HL-60 (cell line): Measurements from ENCODE around the gene CENPA.
"Not testable (repeated sequence)": the region's sequence is repeated elsewhere in the genome, so short reads cannot be mapped to it uniquely, and the experiment has no call there.

Experiments
- DNase-seq, 2 experiments: peaks; one replicate each; pipeline ENCODE4 v3.0.0-alpha.2; 2010 to 2020; ENCODE audit warnings: low read depth in 1 of 2, low spot score in 1 of 2
- H3K27ac ChIP-seq: fragments of 250-450 bp; sonication (Bioruptor Pico); replicated peaks from 2 replicates; pipeline ENCODE4 v1.5.1; 2020; ENCODE audit warnings: mild to moderate bottlenecking, moderate library complexity
- H3K27me3 ChIP-seq: fragments of 250-450 bp; sonication (Bioruptor Pico); 2 replicates; pipeline ENCODE4 v1.5.1; 2021; ENCODE audit warnings: mild to moderate bottlenecking, moderate library complexity; ENCODE audit not compliant: insufficient read depth, poor library complexity, severe bottlenecking
- H3K4me3 ChIP-seq: replicated peaks from 2 replicates; pipeline ENCODE4 v1.5.1; 2011; ENCODE audit warnings: mild to moderate bottlenecking, control low read depth, low read length; ENCODE audit not compliant: insufficient read depth
- GABPA ChIP-seq: IDR thresholded peaks from 2 replicates; pipeline ENCODE4 v1.6.1; 2012; ENCODE audit warnings: low read depth
- POLR2AphosphoS5 ChIP-seq: IDR thresholded peaks from 2 replicates; pipeline ENCODE4 v1.6.1; 2012; ENCODE audit warnings: low read depth
- SPI1 ChIP-seq: IDR thresholded peaks from 2 replicates; pipeline ENCODE4 v1.6.1; 2012; ENCODE audit warnings: low read depth, mild to moderate bottlenecking, borderline replicate concordance
- TF ChIP-seq, protein P1 (sequence below): IDR thresholded peaks from 2 replicates; pipeline ENCODE4 v1.6.1; 2012; ENCODE audit warnings: low read depth; ENCODE audit not compliant: insufficient replicate concordance
- TF ChIP-seq, protein P2 (sequence below): IDR thresholded peaks from one replicate; pipeline ENCODE4 v1.5.1; 2011; ENCODE audit warnings: low read length, control low read depth, inconsistent platforms; ENCODE audit not compliant: insufficient read depth

The CENPA gene

DNA sequence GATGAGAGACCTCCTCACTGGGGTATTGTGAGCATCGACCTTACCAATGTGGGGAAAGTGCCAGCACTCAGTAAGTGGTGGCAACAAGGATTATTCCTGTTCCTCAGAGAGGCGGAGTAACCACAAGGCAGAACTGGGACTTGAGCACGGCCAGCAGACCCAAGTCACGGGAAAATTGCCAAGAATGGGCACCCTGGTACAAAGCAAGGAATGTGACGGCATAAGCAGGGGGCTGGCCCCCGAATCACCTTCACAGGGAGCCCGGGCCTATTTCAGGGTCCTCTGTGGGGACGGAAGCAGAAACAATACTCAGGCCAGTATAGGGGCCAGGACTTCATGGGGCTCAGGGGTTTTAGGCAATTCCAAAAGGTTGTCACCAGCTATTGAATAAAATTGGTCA, 25.4 kb downstream of the CENPA start:
- DNase-seq = no peak
- H3K27ac ChIP-seq = no peak overlapping the region
- peaks cover under 1% of the 10 kb centered on the region for H3K27me3 ChIP-seq
- TF ChIP-seq, protein P1, sequence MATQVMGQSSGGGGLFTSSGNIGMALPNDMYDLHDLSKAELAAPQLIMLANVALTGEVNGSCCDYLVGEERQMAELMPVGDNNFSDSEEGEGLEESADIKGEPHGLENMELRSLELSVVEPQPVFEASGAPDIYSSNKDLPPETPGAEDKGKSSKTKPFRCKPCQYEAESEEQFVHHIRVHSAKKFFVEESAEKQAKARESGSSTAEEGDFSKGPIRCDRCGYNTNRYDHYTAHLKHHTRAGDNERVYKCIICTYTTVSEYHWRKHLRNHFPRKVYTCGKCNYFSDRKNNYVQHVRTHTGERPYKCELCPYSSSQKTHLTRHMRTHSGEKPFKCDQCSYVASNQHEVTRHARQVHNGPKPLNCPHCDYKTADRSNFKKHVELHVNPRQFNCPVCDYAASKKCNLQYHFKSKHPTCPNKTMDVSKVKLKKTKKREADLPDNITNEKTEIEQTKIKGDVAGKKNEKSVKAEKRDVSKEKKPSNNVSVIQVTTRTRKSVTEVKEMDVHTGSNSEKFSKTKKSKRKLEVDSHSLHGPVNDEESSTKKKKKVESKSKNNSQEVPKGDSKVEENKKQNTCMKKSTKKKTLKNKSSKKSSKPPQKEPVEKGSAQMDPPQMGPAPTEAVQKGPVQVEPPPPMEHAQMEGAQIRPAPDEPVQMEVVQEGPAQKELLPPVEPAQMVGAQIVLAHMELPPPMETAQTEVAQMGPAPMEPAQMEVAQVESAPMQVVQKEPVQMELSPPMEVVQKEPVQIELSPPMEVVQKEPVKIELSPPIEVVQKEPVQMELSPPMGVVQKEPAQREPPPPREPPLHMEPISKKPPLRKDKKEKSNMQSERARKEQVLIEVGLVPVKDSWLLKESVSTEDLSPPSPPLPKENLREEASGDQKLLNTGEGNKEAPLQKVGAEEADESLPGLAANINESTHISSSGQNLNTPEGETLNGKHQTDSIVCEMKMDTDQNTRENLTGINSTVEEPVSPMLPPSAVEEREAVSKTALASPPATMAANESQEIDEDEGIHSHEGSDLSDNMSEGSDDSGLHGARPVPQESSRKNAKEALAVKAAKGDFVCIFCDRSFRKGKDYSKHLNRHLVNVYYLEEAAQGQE = no peak
- TF ChIP-seq POLR2AphosphoS5 (no peak), SPI1 (no peak), GABPA (no peak)
- TF ChIP-seq, protein P2, sequence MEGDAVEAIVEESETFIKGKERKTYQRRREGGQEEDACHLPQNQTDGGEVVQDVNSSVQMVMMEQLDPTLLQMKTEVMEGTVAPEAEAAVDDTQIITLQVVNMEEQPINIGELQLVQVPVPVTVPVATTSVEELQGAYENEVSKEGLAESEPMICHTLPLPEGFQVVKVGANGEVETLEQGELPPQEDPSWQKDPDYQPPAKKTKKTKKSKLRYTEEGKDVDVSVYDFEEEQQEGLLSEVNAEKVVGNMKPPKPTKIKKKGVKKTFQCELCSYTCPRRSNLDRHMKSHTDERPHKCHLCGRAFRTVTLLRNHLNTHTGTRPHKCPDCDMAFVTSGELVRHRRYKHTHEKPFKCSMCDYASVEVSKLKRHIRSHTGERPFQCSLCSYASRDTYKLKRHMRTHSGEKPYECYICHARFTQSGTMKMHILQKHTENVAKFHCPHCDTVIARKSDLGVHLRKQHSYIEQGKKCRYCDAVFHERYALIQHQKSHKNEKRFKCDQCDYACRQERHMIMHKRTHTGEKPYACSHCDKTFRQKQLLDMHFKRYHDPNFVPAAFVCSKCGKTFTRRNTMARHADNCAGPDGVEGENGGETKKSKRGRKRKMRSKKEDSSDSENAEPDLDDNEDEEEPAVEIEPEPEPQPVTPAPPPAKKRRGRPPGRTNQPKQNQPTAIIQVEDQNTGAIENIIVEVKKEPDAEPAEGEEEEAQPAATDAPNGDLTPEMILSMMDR = no peak
- H3K4me3 ChIP-seq = no peak overlapping the region

DNA sequence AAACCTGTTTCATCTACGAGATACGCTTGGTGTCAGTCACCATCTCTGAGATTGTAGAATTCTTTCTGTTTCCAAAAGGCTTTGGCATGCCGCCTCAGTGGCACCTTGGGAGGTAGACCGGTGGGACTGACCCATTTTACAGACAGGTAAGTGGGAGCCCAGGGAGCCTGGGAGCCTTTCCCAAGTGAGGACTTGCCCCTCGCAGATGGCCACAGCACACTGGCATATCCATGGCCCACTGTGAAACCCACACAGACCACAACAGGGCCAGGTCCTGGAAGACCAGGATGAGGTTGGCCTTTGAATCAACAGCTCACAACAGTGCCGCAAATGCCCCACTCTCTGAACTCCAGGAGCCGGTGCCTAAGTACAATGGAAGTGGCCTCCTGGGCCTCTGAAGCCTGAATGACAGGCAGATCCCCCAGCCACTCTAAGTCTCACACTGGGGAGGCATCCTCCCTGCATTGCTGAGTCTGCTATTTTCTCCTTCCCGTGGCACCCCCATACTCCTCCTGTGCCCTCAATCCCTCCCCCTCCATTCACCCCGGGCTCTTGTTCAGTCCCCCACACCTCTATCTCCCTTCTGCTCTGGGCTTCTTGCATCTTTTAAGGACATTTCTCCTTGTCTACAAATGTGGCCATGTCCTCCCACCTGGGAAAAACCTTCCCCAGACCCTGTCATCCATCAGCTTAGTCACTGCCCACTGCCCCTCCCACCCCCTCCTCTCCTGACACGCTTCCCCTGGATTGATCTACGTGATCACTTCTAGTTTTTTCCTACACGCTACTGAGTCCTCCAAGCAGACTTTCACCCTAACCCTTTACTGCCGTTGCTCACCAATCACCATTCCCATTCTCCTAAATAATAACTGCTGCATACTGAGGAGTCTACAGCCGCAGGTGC, 26.2 kb downstream of the CENPA start:
- DNase-seq = no peak
- TF ChIP-seq, protein P2 = no peak
- TF ChIP-seq SPI1 (no peak), POLR2AphosphoS5 (no peak), GABPA (no peak)
- TF ChIP-seq, protein P1 = no peak
- peaks cover 3% of the 10 kb centered on the region for H3K27me3 ChIP-seq
- no peak overlapping the region for H3K4me3 ChIP-seq
- H3K27ac ChIP-seq = no peak overlapping the region

DNA sequence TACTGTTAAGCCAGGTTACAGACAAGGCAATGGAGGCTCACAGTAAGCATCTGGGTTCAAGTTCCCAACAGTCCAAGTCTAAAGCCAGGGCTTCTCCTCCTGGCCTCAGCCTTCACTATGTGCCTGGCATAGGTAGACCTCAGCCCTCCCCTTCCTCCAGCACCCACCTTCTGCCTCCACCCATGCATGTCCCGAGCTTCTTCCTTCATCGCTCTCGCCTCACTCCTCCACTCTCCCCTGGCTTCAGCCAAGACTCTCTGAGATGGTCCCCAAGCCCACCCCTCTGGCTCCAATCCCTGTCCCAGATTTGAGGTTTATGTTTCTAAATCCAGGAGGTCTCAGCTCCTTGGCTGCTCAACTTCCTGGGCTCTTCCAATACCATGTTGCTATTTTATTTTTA, 26.9 kb downstream of the CENPA start:
- DNase-seq = no peak
- Histone ChIP-seq H3K4me3 (no peak overlapping the region), H3K27me3 (peaks cover 3% of the 10 kb centered on the region), H3K27ac (no peak overlapping the region)
- TF ChIP-seq, protein P1 = no peak

DNA sequence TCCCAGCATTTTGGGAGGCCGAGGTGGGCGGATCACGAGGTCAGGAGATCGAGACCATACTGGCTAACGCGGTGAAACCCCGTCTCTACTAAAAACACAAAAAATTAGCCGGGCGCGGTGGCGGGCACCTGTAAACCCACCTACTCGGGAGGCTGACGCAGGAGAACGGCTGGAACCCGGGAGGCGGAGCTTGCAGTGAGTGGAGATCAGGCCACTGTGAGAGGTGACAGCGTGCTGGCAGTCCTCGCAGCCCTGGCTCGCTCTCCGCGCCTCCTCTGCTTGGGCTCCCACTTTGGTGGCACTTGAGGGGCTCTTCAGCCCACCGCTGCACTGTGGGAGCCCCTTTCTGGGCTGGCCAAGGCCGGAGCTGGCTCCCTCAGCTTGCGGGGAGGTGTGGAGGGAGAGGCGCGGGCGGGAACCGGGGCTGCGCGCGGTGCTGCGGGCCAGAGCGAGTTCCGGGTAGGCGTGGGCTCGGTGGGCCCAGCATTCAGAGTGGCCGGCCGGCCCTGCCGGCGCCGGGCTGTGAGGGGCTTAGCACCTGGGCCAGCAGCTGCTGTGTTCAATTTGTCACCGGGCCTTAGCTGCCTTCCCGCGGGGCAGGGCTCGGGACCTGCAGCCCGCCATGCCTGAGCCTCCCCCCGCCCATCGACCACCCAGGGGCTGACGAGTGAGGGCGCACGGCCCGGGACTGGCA, 28.4 kb downstream of the CENPA start:
- not testable (repeated sequence) for H3K27me3 ChIP-seq

More for the DNA sequence above, 28.4 kb downstream of the CENPA start:
- not testable (repeated sequence) for H3K4me3 ChIP-seq, DNase-seq, H3K27ac ChIP-seq
